Hematopoietic multipotent progenitor cell (in vitro differentiated cells): ENCODE data around the gene SNX27. TPM values are rescaled to one million over a fixed set of nuclear protein-coding genes. Genes with fewer than 3 reads are reported as not detected.
"Not testable (repeated sequence)": the region's sequence is repeated elsewhere in the genome, so short reads cannot be mapped to it uniquely, and the experiment has no call there.

Source experiments
- DNase-seq, 3 donors: peaks; one replicate each; pipeline ENCODE4 v3.0.0-alpha.2; 2011 to 2015; ENCODE audit warnings: low read depth in 2 of 3, low spot score in 2 of 3
- total RNA-seq: library from RNA; depleted of rRNA; stranded (reverse); fragments of >200 nt; gene quantifications from one replicate; pipeline ENCODE4 v1.2.3, GENCODE V29; 2012

The SNX27 gene
- total RNA-seq, 1 donor: 11.8 TPM

- DNase-seq: no peak
These were observed 15.5 kb upstream of the SNX27 start for GRCh38 chr1:151596166-151596953.

GRCh38 chr1:151602550-151602949 is 9.3 kb upstream of the SNX27 start:
- DNase-seq: not testable (repeated sequence)

GRCh38 chr1:151604291-151604690 is 7.6 kb upstream of the SNX27 start:
- no peak for DNase-seq

GRCh38 chr1:151606384-151606783 is 5.5 kb upstream of the SNX27 start:
- no peak for DNase-seq

GRCh38 chr1:151606857-151607256 is 5.0 kb upstream of the SNX27 start:
- DNase-seq: no peak

GRCh38 chr1:151610142-151610541 is 1.7 kb upstream of the SNX27 start:
- no peak for DNase-seq

GRCh38 chr1:151611288-151611790 is 511 bp upstream of the SNX27 start:
- peak in 2 of 3 donors; percentile 45 to 57 for DNase-seq

GRCh38 chr1:151612501-151613281 is 841 bp downstream of the SNX27 start:
- peak in 2 of 3 donors; percentile 35 to 45 for DNase-seq

GRCh38 chr1:151613282-151613780 is 1.5 kb downstream of the SNX27 start:
- DNase-seq: no peak

- no peak for DNase-seq
These were observed 4.1 kb downstream of the SNX27 start for GRCh38 chr1:151615711-151616504.

GRCh38 chr1:151616505-151616849 is 4.6 kb downstream of the SNX27 start:
- DNase-seq: no peak

- no peak for DNase-seq
These were observed 6.2 kb downstream of the SNX27 start for GRCh38 chr1:151618003-151618402.

- no peak for DNase-seq
These were observed 6.6 kb downstream of the SNX27 start for GRCh38 chr1:151618470-151618869.

- DNase-seq: not testable (repeated sequence)
These were observed 7.1 kb downstream of the SNX27 start for GRCh38 chr1:151618996-151619395.

GRCh38 chr1:151619489-151620093 is 7.7 kb downstream of the SNX27 start:
- no peak for DNase-seq

GRCh38 chr1:151620286-151620685 is 8.4 kb downstream of the SNX27 start:
- DNase-seq: peak in 1 of 3 donors; percentile 6

GRCh38 chr1:151621351-151621750 is 9.5 kb downstream of the SNX27 start:
- no peak for DNase-seq

- DNase-seq: no peak
These were observed 12.9 kb downstream of the SNX27 start for GRCh38 chr1:151624783-151625182.

- DNase-seq: no peak
These were observed 15.0 kb downstream of the SNX27 start for GRCh38 chr1:151626740-151627334.

- DNase-seq: no peak
These were observed 17.4 kb downstream of the SNX27 start for GRCh38 chr1:151629278-151629677.
